IPS-20b (cell line): Measurements from ENCODE around the gene RSRP1.

Source experiments
- H3K27ac ChIP-seq: one replicate; pipeline ENCODE4 v1.5.1; 2013; ENCODE audit warnings: low read length
- H3K27me3 ChIP-seq: 2 replicates; pipeline ENCODE4 v1.6.1; 2013; ENCODE audit warnings: mild to moderate bottlenecking, low read length, inconsistent platforms; ENCODE audit not compliant: insufficient read depth
- H3K36me3 ChIP-seq: 2 replicates; pipeline ENCODE4 v1.6.1; 2013; ENCODE audit warnings: low read depth, mild to moderate bottlenecking, inconsistent platforms, low read length, moderate library complexity; ENCODE audit not compliant: insufficient read depth
- H3K4me1 ChIP-seq: 2 replicates; pipeline ENCODE4 v1.6.1; 2013; ENCODE audit warnings: mild to moderate bottlenecking, control low read depth, inconsistent platforms, low read length, moderate library complexity; ENCODE audit not compliant: insufficient read depth
- H3K4me3 ChIP-seq: 2 replicates; pipeline ENCODE4 v1.5.1; 2013; ENCODE audit warnings: mild to moderate bottlenecking, low read length, inconsistent platforms
- H3K9ac ChIP-seq: 2 replicates; pipeline ENCODE4 v1.6.1; 2013; ENCODE audit warnings: low read depth, mild to moderate bottlenecking, inconsistent platforms, low read length, moderate library complexity
- H3K9me3 ChIP-seq: 2 replicates; pipeline ENCODE4 v1.6.1; 2013; ENCODE audit warnings: mild to moderate bottlenecking, low read depth, low read length, inconsistent platforms; ENCODE audit not compliant: insufficient read depth

RSRP1 gene

DNA sequence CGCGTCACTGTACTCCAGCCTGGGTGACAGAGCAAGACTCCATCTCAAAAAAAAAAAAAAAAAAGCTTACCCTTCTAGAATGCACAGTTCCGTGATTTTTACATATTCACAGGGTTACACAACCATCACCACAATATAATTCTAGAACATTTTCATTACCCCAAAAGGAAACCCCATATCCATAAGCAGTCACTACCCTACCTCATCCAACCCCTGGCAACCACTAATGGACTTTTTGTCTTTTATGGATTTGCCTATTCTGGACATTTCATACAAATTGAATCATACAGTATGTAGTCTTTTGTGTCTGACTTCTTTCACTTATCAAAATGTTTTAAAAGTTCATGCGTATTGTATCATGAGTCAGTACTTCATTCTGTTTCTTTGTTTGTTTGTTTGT is 37.7 kb downstream of the RSRP1 start:
- Histone ChIP-seq H3K27ac (no peak overlapping the region), H3K4me1 (no peaks in the 10 kb centered on the region), H3K9me3 (no peaks in the 10 kb centered on the region), H3K27me3 (no peaks in the 10 kb centered on the region), H3K9ac (no peak overlapping the region), H3K36me3 (no peaks in the 10 kb centered on the region), H3K4me3 (no peak overlapping the region)

DNA sequence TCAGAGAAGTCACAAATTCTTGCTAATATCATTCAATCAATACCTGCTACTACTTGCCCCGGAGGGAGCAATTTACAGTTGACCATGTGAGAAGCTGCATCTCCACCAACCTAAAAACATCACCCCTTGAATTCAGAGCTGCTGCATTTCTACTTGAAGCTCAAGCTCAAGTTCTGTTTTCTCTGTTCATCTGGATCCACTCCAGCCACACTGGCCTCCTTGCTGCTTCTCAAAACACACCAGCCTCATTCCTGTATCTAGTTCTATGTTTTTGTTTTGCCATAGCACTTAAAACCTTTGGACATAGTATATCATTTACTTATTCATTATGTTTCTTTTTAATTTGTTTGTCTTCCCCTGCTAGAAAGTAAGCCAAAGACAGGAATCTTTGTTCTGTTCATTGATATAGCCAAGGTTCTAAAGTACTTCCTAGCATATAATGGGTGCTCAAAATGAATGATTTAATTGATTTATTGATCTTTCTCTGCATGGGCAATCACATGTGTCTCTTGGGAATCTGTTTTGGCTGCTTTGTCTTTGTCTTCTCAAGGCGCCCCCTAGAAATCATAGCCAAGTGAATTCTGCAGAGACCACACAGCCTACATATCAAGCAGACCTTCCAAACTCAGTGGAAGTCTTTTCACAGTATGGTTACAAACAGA is 38.6 kb downstream of the RSRP1 start:
- Histone ChIP-seq H3K27ac (no peak overlapping the region), H3K4me1 (peaks cover 5% of the 10 kb centered on the region; the same call in 1 of the 2 replicates), H3K9ac (no peak overlapping the region), H3K36me3 (no peaks in the 10 kb centered on the region), H3K9me3 (no peaks in the 10 kb centered on the region), H3K4me3 (no peak overlapping the region), H3K27me3 (no peaks in the 10 kb centered on the region)

DNA sequence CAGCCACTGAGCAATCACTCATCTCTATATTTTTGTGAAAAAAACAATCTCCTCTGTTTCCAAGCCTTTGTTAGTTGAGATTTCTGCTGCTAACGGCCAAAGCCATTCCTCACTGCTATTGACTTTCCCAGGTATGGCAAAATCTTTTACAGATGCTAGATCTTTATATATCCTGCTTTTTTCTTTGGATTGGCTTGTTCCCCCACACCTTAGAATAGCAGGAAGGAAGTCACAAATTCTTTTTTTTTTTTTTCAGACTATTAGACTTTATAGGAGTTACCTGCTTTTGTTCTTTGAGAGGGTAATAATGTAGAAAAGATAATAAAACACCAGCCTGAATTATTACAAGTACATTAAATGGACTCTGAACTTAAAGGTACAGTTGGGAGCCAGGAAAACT is 39.2 kb downstream of the RSRP1 start:
- Histone ChIP-seq H3K4me3 (no peak overlapping the region), H3K27ac (no peak overlapping the region), H3K36me3 (no peaks in the 10 kb centered on the region), H3K27me3 (no peaks in the 10 kb centered on the region), H3K4me1 (peaks cover 5% of the 10 kb centered on the region; the same call in 1 of the 2 replicates), H3K9ac (no peak overlapping the region), H3K9me3 (no peaks in the 10 kb centered on the region)

DNA sequence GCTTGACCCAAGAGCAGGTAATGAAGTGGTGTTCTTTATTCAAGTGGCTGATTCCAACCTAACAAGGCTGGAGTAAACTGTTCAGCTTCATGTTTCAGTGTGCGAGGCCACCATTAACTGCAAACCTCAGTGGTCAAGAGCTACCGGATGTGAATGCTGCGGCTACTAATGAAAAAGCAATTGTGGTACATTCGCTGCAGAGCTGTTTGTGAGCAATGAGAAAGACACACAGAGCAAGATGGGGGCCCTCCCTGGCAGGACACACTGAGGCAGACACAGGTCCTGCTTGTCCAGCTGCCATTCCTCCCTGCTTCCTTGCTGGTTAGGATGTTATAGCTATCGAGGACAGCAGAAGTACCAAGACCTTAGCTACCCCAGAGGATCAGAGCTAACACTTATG is 41.1 kb downstream of the RSRP1 start:
- H3K9me3 ChIP-seq: no peaks in the 10 kb centered on the region
- H3K4me1 ChIP-seq: peaks cover 5% of the 10 kb centered on the region; the same call in 1 of the 2 replicates

DNA sequence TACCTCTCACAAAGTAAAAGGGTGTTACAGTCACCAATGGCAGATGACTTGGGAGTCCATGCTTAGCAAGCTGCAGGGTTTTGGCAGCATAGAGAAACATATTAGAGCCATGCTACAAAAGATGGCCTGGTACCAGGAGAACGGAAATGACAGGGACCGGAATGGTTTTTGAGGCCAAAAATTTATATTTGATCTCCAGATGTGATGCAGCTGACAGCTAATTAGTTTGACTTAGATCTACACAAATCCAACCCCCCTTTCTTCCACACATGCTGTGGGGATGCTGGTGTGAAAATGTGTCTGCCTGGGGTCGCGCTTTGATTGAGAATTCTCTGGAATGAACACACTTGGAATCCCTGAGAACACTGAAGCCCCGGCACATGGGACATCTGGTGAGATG is 41.5 kb downstream of the RSRP1 start:
- Histone ChIP-seq H3K27ac (no peak overlapping the region), H3K9me3 (no peaks in the 10 kb centered on the region), H3K27me3 (no peaks in the 10 kb centered on the region), H3K4me1 (peaks cover 5% of the 10 kb centered on the region; the same call in 1 of the 2 replicates), H3K9ac (no peak overlapping the region), H3K36me3 (no peaks in the 10 kb centered on the region), H3K4me3 (no peak overlapping the region)

More for the DNA sequence above, 41.1 kb downstream of the RSRP1 start:
- no peaks in the 10 kb centered on the region for H3K27me3 ChIP-seq
- no peak overlapping the region for H3K9ac ChIP-seq
- no peak overlapping the region for H3K4me3 ChIP-seq
- H3K36me3 ChIP-seq: no peaks in the 10 kb centered on the region
- no peak overlapping the region for H3K27ac ChIP-seq

DNA sequence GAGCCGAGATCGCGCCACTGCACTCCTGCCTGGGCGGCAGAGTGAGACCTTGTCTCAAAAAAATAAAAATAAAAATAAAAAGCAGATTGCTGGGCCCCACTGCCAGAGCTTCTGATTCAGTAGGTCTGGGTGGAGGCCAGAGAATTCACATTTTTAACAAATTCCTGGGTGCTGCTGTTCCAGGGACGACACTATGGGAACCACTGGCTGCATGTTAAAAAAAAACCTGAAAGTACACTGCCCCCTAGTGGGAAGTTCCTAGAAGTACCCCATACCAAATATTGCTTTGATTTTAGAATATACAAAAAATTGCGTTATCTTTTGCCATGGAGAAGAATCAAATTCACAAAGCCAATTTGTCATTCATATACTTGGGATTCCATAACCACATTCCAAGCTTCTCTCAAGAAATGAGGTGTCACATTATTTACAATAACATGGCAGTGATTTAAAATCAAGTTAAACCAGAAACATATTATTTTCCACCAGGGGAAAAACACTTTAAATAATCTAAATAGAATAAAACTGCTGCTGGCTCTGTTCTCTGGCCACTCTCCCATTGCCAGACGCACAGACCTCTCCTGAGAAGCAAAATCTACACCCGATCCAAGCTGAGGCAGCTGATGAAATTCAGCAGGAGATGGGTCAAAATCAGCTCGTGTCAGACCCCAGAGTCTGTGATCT is 42.3 kb downstream of the RSRP1 start:
- Histone ChIP-seq H3K36me3 (no peaks in the 10 kb centered on the region), H3K27ac (no peak overlapping the region), H3K9me3 (no peaks in the 10 kb centered on the region), H3K4me1 (peaks cover 5% of the 10 kb centered on the region; the same call in 1 of the 2 replicates), H3K27me3 (no peaks in the 10 kb centered on the region), H3K4me3 (no peak overlapping the region), H3K9ac (no peak overlapping the region)

DNA sequence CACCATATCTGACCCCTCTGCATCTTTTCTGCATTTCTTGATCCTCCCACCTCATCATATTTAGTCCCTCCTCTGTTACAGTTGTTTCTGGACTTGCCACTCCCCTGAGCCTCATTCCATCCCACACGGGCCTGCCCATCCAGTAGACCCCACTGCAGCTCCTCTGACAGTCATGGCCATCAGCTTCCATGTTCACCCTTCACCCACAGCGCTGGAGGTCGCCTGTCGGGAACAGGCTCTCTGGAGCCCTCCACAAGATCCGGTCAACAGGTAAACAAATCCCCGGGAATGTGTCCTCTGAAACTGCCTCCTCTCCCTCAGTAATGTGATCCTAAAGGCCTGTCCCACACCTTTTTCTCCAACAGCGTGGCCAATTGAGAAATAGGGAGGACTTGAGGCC is 46.2 kb downstream of the RSRP1 start:
- H3K9ac ChIP-seq: no peak overlapping the region
- H3K27ac ChIP-seq: no peak overlapping the region
- H3K4me1 ChIP-seq: peaks cover 5% of the 10 kb centered on the region; the same call in 1 of the 2 replicates
- no peaks in the 10 kb centered on the region for H3K9me3 ChIP-seq
- no peaks in the 10 kb centered on the region for H3K36me3 ChIP-seq
- no peaks in the 10 kb centered on the region for H3K27me3 ChIP-seq
- no peak overlapping the region for H3K4me3 ChIP-seq

DNA sequence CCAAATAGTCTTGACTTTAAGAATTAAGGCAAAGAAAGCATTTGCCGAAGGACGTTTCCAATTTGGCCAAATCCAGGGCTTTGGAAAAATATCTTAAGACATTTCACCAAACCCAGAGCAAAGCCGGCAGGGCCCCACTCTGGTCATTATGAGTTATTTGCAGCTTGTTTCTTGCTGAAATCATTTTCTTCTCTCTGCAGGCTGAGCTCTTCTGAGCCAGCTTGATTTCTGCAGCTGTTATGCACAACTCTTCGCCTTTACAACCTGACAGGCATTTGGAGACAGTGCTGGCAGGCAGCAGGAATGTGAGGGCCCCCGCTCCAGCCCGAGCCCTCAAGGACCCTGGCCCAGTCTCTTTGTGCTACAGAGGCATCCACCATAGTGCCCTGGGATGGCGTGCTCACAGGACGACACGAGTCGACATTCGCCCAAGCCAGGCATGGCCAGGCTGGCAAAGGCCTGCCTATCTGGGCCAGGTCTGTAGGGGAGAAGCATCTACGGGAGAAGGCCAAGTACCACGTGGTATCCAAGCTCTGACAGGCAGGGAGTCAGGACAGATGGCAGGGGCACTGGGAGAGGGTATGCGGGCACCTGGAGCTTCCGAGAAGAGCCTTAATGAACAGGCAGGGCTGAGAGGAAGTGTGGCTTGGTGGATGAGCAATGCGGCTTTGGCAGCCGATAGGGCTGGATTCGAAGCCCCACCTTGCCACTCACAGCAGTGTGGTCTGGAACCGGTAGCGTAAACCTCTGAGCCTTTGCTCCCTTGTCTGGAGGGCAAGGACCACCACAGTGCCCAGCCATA is 47.2 kb downstream of the RSRP1 start:
- H3K9me3 ChIP-seq: no peaks in the 10 kb centered on the region
- H3K27me3 ChIP-seq: no peaks in the 10 kb centered on the region
- no peak overlapping the region for H3K4me3 ChIP-seq
- no peak overlapping the region for H3K9ac ChIP-seq
- peaks cover 5% of the 10 kb centered on the region; the same call in 1 of the 2 replicates for H3K4me1 ChIP-seq
- no peaks in the 10 kb centered on the region for H3K36me3 ChIP-seq
- H3K27ac ChIP-seq: no peak overlapping the region

DNA sequence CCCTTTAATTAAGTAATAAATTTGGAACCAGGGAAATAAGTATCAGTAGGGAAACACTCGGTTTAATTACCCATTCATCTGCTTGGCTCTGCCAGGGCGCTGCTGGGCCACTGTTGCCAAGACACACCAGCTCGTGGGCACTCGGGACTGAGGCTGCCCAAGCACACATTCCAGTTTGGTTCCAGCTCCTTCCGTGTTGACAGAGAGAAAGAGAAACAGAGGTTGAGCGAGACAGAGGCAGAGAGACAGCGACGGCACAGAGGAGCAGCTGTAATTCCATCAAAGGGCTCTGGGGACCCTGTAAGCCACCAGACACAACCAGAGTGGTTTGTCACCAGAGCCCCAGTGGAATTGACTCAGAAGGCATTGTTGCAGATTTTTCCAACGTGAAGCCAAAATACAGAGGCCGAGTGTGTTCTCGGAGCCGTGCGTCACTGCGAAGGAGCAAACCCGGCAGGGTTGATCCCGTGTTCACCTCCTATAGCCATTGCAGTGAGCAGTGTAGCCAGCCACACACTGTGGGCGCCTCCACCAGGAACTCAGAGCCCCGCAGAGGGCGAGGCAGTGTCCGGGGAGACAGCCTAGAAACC is 48.5 kb downstream of the RSRP1 start:
- no peaks in the 10 kb centered on the region for H3K36me3 ChIP-seq
- no peaks in the 10 kb centered on the region for H3K9me3 ChIP-seq
- H3K27me3 ChIP-seq: no peaks in the 10 kb centered on the region
- no peak overlapping the region for H3K9ac ChIP-seq
- no peak overlapping the region for H3K27ac ChIP-seq
- peaks cover under 1% of the 10 kb centered on the region; the same call in 1 of the 2 replicates for H3K4me1 ChIP-seq
- H3K4me3 ChIP-seq: no peak overlapping the region

DNA sequence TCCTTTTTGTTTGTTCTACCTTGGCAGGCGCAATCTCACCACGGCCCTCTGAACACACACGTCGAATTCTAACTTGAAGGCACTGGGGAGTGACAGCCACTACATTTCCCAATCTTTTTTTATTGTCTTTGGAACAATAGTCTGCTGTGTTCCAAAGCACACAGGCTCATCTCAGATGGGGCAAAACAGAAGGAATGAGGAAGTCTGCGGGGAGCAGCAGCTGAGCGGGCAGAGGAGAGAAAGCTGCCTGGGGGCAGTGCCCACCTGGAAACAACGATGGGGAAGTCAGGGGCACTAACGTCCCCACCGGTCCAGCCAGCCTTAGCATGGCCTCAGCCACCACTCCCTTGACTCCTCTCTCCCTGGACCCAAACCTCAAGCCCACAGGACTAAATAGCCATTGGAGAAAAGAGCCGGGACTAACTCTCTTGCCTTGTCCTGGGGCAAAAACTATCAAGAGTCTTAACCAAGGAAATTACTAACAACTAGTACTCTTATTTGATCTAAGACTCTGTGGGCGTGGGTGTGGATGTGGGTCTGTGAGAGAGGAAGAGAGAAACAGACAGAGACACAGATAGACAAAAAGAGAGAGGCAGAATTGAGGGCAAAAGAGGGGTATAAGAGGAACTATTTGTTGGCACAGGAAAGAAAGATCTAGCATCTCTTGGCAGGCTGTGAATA is 49.1 kb downstream of the RSRP1 start:
- no peaks in the 10 kb centered on the region for H3K4me1 ChIP-seq
- H3K27ac ChIP-seq: no peak overlapping the region
- no peaks in the 10 kb centered on the region for H3K9me3 ChIP-seq
- no peak overlapping the region for H3K9ac ChIP-seq
- no peaks in the 10 kb centered on the region for H3K27me3 ChIP-seq
- H3K4me3 ChIP-seq: no peak overlapping the region
- H3K36me3 ChIP-seq: no peaks in the 10 kb centered on the region
